Karpas-422 (cell line): Measurements from ENCODE around the gene ATF2. TPM values are rescaled to one million over a fixed set of nuclear protein-coding genes. Genes with fewer than 3 reads are reported as not detected.

Experiments used
- DNase-seq: peaks from one replicate; pipeline ENCODE4 v3.0.0-alpha.2; 2015
- H2AFZ ChIP-seq: fragments of 200-600 bp; sonication (generic); 2 replicates; pipeline ENCODE4 v1.6.1; 2014; ENCODE audit warnings: antibody characterized with exemption, low read length, mixed read lengths
- H3K27ac ChIP-seq: fragments of 200-600 bp; sonication (generic); 2 replicates; pipeline ENCODE4 v1.5.1; 2014; ENCODE audit warnings: mild to moderate bottlenecking, low read length, moderate library complexity
- H3K27me3 ChIP-seq: fragments of 200-600 bp; sonication (generic); 2 replicates; pipeline ENCODE4 v1.6.1; 2014; ENCODE audit warnings: low read length, mixed read lengths
- H3K36me3 ChIP-seq: fragments of 200-600 bp; sonication (generic); 2 replicates; pipeline ENCODE4 v1.6.1; 2014; ENCODE audit warnings: low read length, mixed read lengths; ENCODE audit not compliant: insufficient read depth
- H3K4me1 ChIP-seq: fragments of 200-600 bp; sonication (generic); 2 replicates; pipeline ENCODE4 v1.6.1; 2014; ENCODE audit warnings: mild to moderate bottlenecking, low read length, mixed read lengths
- H3K4me2 ChIP-seq: fragments of 200-600 bp; sonication (generic); 2 replicates; pipeline ENCODE4 v1.6.1; 2014; ENCODE audit warnings: low read length, low read depth, mild to moderate bottlenecking; ENCODE audit not compliant: poor library complexity, severe bottlenecking
- H3K4me3 ChIP-seq: fragments of 200-600 bp; sonication (generic); 2 replicates; pipeline ENCODE4 v1.5.1; 2014; ENCODE audit warnings: mild to moderate bottlenecking, antibody characterized with exemption, low read length, mixed read lengths
- H3K79me2 ChIP-seq: fragments of 200-600 bp; sonication (generic); 2 replicates; pipeline ENCODE4 v1.6.1; 2014; ENCODE audit warnings: mild to moderate bottlenecking, low read length, mixed read lengths
- H3K9ac ChIP-seq: fragments of 200-600 bp; sonication (generic); 2 replicates; pipeline ENCODE4 v1.6.0; 2014; ENCODE audit warnings: low read length
- H3K9me2 ChIP-seq: fragments of 200-600 bp; sonication (generic), shearing (Covaris generic); replicated peaks from 2 replicates; pipeline ENCODE4 v1.6.0; 2014; ENCODE audit warnings: mild to moderate bottlenecking, low read length, moderate library complexity; ENCODE audit not compliant: insufficient read depth
- H3K9me3 ChIP-seq: fragments of 300-700, 200-600 bp; sonication (generic); 2 replicates; pipeline ENCODE4 v1.6.1; 2014; ENCODE audit warnings: low read length, mixed read lengths
- H4K20me1 ChIP-seq: fragments of 200-600 bp; sonication (generic); 2 replicates; pipeline ENCODE4 v1.6.1; 2014; ENCODE audit warnings: mild to moderate bottlenecking, antibody characterized with exemption, low read length, low read depth; ENCODE audit not compliant: insufficient read depth
- total RNA-seq: library from RNA; depleted of rRNA; stranded (reverse); fragments of >200 nt; shearing (Covaris generic); gene quantifications from 2 replicates; pipeline ENCODE4 v1.2.3, GENCODE V29; 2014; ENCODE audit warnings: low replicate concordance

ATF2 gene
- total RNA-seq, 1 experiment from 2014 or later = 83.4 TPM

- Histone ChIP-seq H3K4me3 (no peak overlapping the region), H3K79me2 (peaks cover 27% of the 10 kb centered on the region), H3K9me2 (no peaks in the 10 kb centered on the region), H3K4me1 (peaks cover 26% of the 10 kb centered on the region), H3K27me3 (no peaks in the 10 kb centered on the region), H3K4me2 (no peak overlapping the region), H4K20me1 (peaks cover 11% of the 10 kb centered on the region; the same call in 1 of the 2 replicates), H2AFZ (no peak overlapping the region), H3K9me3 (no peaks in the 10 kb centered on the region), H3K36me3 (no peaks in the 10 kb centered on the region), H3K9ac (no peak overlapping the region), H3K27ac (no peak overlapping the region)
- no peak for DNase-seq
These were observed 2.8 kb upstream of the ATF2 start for GRCh38 chr2:175170659-175171304.

- peak overlapping the region; percentile 74 for H3K4me3 ChIP-seq
- H3K9ac ChIP-seq = peak overlapping the region; percentile 74
- peaks cover 12% of the 10 kb centered on the region; the same call in 1 of the 2 replicates for H3K36me3 ChIP-seq
- H3K27me3 ChIP-seq = no peaks in the 10 kb centered on the region
- DNase-seq = peak; percentile 48
- H4K20me1 ChIP-seq = peaks cover 17% of the 10 kb centered on the region
- peak overlapping the region; percentile 77 for H3K4me2 ChIP-seq
- H2AFZ ChIP-seq = no peak overlapping the region
- no peaks in the 10 kb centered on the region for H3K9me2 ChIP-seq
- peaks cover 43% of the 10 kb centered on the region for H3K79me2 ChIP-seq
- peaks cover 32% of the 10 kb centered on the region for H3K4me1 ChIP-seq
- no peaks in the 10 kb centered on the region for H3K9me3 ChIP-seq
- peak overlapping the region; percentile 30 for H3K27ac ChIP-seq
These were observed 1.2 kb upstream of the ATF2 start for GRCh38 chr2:175169191-175169590.

- Histone ChIP-seq H3K27ac (peak overlapping the region; percentile 30), H3K4me3 (peak overlapping the region; percentile 74), H2AFZ (no peak overlapping the region), H3K4me2 (peak overlapping the region; percentile 77), H3K79me2 (peaks cover 49% of the 10 kb centered on the region), H3K27me3 (no peaks in the 10 kb centered on the region), H3K9me2 (no peaks in the 10 kb centered on the region), H3K9me3 (no peaks in the 10 kb centered on the region), H3K4me1 (peaks cover 32% of the 10 kb centered on the region), H4K20me1 (peaks cover 17% of the 10 kb centered on the region), H3K9ac (peak overlapping the region; percentile 74), H3K36me3 (peaks cover 12% of the 10 kb centered on the region; the same call in 1 of the 2 replicates)
- no peak for DNase-seq
These were observed 552 bp upstream of the ATF2 start for GRCh38 chr2:175168564-175168945.

GRCh38 chr2:175167076-175167791, 769 bp downstream of the ATF2 start:
- Histone ChIP-seq H4K20me1 (peaks cover 17% of the 10 kb centered on the region), H3K9me2 (no peaks in the 10 kb centered on the region), H3K4me2 (peak overlapping the region; percentile 94), H3K36me3 (peaks cover 12% of the 10 kb centered on the region; the same call in 1 of the 2 replicates), H3K9ac (peak overlapping the region; percentile 93), H3K4me1 (peaks cover 32% of the 10 kb centered on the region), H3K4me3 (peak overlapping the region; percentile 90), H3K79me2 (peaks cover 59% of the 10 kb centered on the region), H3K27ac (peak overlapping the region; percentile 69), H2AFZ (peak overlapping the region; percentile 39; the same call in 1 of the 2 replicates), H3K27me3 (no peaks in the 10 kb centered on the region), H3K9me3 (no peaks in the 10 kb centered on the region)
- peak; percentile 63 for DNase-seq

- Histone ChIP-seq H3K36me3 (peaks cover 12% of the 10 kb centered on the region; the same call in 1 of the 2 replicates), H3K9me2 (no peaks in the 10 kb centered on the region), H3K27me3 (no peaks in the 10 kb centered on the region), H3K4me1 (peaks cover 32% of the 10 kb centered on the region), H2AFZ (no peak overlapping the region), H3K9ac (peak overlapping the region; percentile 93), H3K79me2 (peaks cover 68% of the 10 kb centered on the region), H3K4me3 (peak overlapping the region; percentile 90), H4K20me1 (peaks cover 20% of the 10 kb centered on the region), H3K27ac (peak overlapping the region; percentile 69), H3K9me3 (no peaks in the 10 kb centered on the region), H3K4me2 (peak overlapping the region; percentile 94)
- peak; percentile 43 for DNase-seq
These were observed 1.7 kb downstream of the ATF2 start for GRCh38 chr2:175166216-175166824.

- no peak for DNase-seq
- Histone ChIP-seq H3K9me2 (no peaks in the 10 kb centered on the region), H3K9ac (no peak overlapping the region), H3K9me3 (no peaks in the 10 kb centered on the region), H3K36me3 (peaks cover 12% of the 10 kb centered on the region; the same call in 1 of the 2 replicates), H3K4me2 (no peak overlapping the region), H3K27me3 (no peaks in the 10 kb centered on the region), H3K4me1 (peaks cover 22% of the 10 kb centered on the region), H2AFZ (no peak overlapping the region), H3K27ac (no peak overlapping the region), H3K4me3 (no peak overlapping the region), H4K20me1 (peaks cover 24% of the 10 kb centered on the region), H3K79me2 (peaks cover 88% of the 10 kb centered on the region)
These were observed 3.8 kb downstream of the ATF2 start for GRCh38 chr2:175164235-175164634.

- Histone ChIP-seq H3K4me3 (no peak overlapping the region), H4K20me1 (peaks cover 7% of the 10 kb centered on the region), H3K9ac (no peak overlapping the region), H2AFZ (no peak overlapping the region), H3K4me1 (no peaks in the 10 kb centered on the region), H3K27me3 (no peaks in the 10 kb centered on the region), H3K4me2 (no peak overlapping the region), H3K27ac (no peak overlapping the region), H3K79me2 (peaks cover 96% of the 10 kb centered on the region), H3K36me3 (peaks cover 3% of the 10 kb centered on the region; the same call in 1 of the 2 replicates), H3K9me3 (no peaks in the 10 kb centered on the region), H3K9me2 (no peaks in the 10 kb centered on the region)
- DNase-seq = no peak
These were observed 9.1 kb downstream of the ATF2 start for GRCh38 chr2:175158894-175159293.

- Histone ChIP-seq H3K4me1 (no peaks in the 10 kb centered on the region), H3K27me3 (no peaks in the 10 kb centered on the region), H3K9me2 (no peaks in the 10 kb centered on the region), H3K4me3 (no peak overlapping the region), H3K9me3 (no peaks in the 10 kb centered on the region), H3K27ac (no peak overlapping the region), H3K9ac (no peak overlapping the region), H3K79me2 (peaks cover 100% of the 10 kb centered on the region), H3K36me3 (peaks cover 5% of the 10 kb centered on the region; the same call in 1 of the 2 replicates), H4K20me1 (peaks cover 6% of the 10 kb centered on the region), H3K4me2 (no peak overlapping the region), H2AFZ (no peak overlapping the region)
- DNase-seq = no peak
These were observed 11.5 kb downstream of the ATF2 start for GRCh38 chr2:175156534-175156933.
